ENCODE results near the gene MDC1. TPM values are rescaled to one million over a fixed set of nuclear protein-coding genes. Genes with fewer than 3 reads are reported as not detected.

Gene MDC1
- polyA plus RNA-seq, 1 of the 3 experiments (the other 2 are of a cell fraction), result 10.4 TPM

DNA sequence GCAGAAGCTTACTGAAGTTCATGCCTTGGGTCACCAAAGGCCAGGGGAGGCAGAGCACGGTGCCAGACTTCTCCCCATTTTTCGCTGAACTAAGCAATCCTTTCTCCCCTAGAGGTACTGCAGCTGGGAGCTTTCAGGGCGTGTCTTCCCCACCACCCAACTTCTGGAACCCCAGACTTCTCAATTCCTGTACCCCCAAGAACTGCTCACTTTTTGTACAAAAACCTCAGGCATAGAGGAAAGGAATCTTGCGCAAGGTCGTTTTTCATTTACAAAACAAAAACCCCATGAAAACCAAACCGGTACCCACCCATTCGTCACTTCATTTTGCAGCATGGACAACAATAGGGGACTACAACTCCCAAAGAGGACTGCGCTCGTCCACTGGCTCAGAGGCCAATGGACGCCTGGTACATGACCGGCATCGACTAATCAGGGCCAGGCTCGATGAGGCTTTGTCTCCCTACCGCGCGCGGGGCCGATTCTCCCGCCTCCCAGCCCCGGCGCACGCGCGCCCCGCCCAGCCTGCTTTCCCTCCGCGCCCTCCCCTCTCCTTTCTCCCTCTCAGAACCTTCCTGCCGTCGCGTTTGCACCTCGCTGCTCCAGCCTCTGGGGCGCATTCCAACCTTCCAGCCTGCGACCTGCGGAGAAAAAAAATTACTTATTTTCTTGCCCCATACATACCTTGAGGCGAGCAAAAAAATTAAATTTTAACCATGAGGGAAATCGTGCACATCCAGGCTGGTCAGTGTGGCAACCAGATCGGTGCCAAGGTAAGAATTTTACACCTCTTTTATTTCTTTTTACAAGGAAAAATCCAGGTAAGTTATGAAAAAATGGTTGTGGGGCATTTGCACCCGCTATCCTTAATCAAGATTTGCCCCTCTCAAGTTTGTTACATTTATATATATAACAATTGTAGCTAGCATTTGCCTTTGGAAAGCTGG lies 3.0 kb upstream of the MDC1 start, which contains the start of gene TUBB:
Gene TUBB, plus strand, starts transcription at position 562 of the 947 bp plus-strand sequence. Its CDS starts 155 bp downstream, at position 717.
- POLR2A ChIA-PET, result interaction anchor here (1.2 to 1.8 kb wide), 3 partner anchors 32 to 37 kb away, joined by 4 to 10 read pairs (median 4); no protein-coding TSS in a partner anchor
- H3K9me3 ChIP-seq, result no peaks in the 10 kb centered on the region; the same call in 1 of the 2 replicates
- H2AFZ ChIP-seq (ENCODE audit: low read depth), result peak within 1 kb of the TSS; percentile 12; the same call in 1 of the 2 replicates
- peak; percentile 86 for DNase-seq
- CTCF ChIA-PET, result interaction anchor here (0.6 to 42.4 kb wide), 6 partner anchors 8 to 141 kb away, joined by 3 to 838 read pairs (median 4); partner anchors contain the start of genes DHX16, FLOT1, NRM and PPP1R18
- H3K4me2 ChIP-seq, result peak within 1 kb of the TSS; percentile 81
- no peaks in the 10 kb centered on the region for H3K9me2 ChIP-seq
- no peaks in the 10 kb centered on the region for H3K27me3 ChIP-seq (ENCODE audit: insufficient read depth)
- H3K27ac ChIP-seq (ENCODE audit: low read depth in 2 of 2, low read length in 1 of 2), result peak within 1 kb of the TSS; percentile 93 to 98
- H3K79me2 ChIP-seq (ENCODE audit: insufficient read depth), result peaks cover 86% of the 10 kb centered on the region
- peaks cover 54% of the 10 kb centered on the region for H3F3A ChIP-seq (replicated peaks; ENCODE audit: insufficient read depth)
- H4K20me1 ChIP-seq (ENCODE audit: insufficient read depth), result peaks cover 37% of the 10 kb centered on the region
- H3K4me3 ChIP-seq (ENCODE audit: low read depth in 2 of 2, low read length in 1 of 2), result peak within 1 kb of the TSS; percentile 89 to 93
- H3K4me1 ChIP-seq (ENCODE audit: control insufficient read depth in 1 of 2, insufficient read depth in 2 of 2, low read depth in 1 of 2, low read length in 1 of 2), result peaks cover 39% of the 10 kb centered on the region in 2 experiments
- H3K36me3 ChIP-seq (replicated peaks in 1 of 2; ENCODE audit: control insufficient read depth in 1 of 2, insufficient read depth in 2 of 2, low read length in 1 of 2), result peaks cover 22 to 32% of the 10 kb centered on the region in 2 experiments
- WGBS (ENCODE audit: low lambda C conversion rate), result under 1% methylated on average over 22 of the region's 38 CpGs
- H3K9ac ChIP-seq, result peak within 1 kb of the TSS; percentile 100
- TF ChIP-seq CHD2 (IDR thresholded peaks at IDR 0.05; ENCODE audit: low read length, partially characterized antibody), result peak; percentile 69
- TF ChIP-seq, protein P1, sequence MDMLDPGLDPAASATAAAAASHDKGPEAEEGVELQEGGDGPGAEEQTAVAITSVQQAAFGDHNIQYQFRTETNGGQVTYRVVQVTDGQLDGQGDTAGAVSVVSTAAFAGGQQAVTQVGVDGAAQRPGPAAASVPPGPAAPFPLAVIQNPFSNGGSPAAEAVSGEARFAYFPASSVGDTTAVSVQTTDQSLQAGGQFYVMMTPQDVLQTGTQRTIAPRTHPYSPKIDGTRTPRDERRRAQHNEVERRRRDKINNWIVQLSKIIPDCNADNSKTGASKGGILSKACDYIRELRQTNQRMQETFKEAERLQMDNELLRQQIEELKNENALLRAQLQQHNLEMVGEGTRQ (IDR thresholded peaks at IDR 0.05; ENCODE audit: borderline replicate concordance, low read depth, low read length), result no peak
- TF ChIP-seq, protein P2, sequence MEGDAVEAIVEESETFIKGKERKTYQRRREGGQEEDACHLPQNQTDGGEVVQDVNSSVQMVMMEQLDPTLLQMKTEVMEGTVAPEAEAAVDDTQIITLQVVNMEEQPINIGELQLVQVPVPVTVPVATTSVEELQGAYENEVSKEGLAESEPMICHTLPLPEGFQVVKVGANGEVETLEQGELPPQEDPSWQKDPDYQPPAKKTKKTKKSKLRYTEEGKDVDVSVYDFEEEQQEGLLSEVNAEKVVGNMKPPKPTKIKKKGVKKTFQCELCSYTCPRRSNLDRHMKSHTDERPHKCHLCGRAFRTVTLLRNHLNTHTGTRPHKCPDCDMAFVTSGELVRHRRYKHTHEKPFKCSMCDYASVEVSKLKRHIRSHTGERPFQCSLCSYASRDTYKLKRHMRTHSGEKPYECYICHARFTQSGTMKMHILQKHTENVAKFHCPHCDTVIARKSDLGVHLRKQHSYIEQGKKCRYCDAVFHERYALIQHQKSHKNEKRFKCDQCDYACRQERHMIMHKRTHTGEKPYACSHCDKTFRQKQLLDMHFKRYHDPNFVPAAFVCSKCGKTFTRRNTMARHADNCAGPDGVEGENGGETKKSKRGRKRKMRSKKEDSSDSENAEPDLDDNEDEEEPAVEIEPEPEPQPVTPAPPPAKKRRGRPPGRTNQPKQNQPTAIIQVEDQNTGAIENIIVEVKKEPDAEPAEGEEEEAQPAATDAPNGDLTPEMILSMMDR (IDR thresholded peaks at IDR 0.05), result no peak; the same call in 1 of the 2 replicates
- TF ChIP-seq SIN3A (IDR thresholded peaks at IDR 0.05; ENCODE audit: borderline replicate concordance, low read depth, low read length), result peak; percentile 87
- TF ChIP-seq, protein P3, sequence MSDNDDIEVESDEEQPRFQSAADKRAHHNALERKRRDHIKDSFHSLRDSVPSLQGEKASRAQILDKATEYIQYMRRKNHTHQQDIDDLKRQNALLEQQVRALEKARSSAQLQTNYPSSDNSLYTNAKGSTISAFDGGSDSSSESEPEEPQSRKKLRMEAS (IDR thresholded peaks at IDR 0.05; ENCODE audit: low read depth), result 0 out of 2 replicates have a peak, but pooled peaks have one; percentile 42
- TF ChIP-seq FOXM1 (IDR thresholded peaks at IDR 0.05; ENCODE audit: low read depth), result no peak
- TF ChIP-seq RFX5 (IDR thresholded peaks at IDR 0.05; ENCODE audit: low read length), result no peak
- TF ChIP-seq RXRA (IDR thresholded peaks at IDR 0.05; ENCODE audit: borderline replicate concordance, low read depth), result no peak
- peak; percentile 61 for TF ChIP-seq YY1 (IDR thresholded peaks at IDR 0.05; ENCODE audit: low read depth)
- no peak for TF ChIP-seq GABPA (IDR thresholded peaks at IDR 0.05; ENCODE audit: low read depth)
- TF ChIP-seq MXI1 (IDR thresholded peaks at IDR 0.05; ENCODE audit: low read depth, low read length), result peak; percentile 81
- no peak for TF ChIP-seq NFIC (IDR thresholded peaks at IDR 0.05; ENCODE audit: borderline replicate concordance)
- TF ChIP-seq GATA2 (CRISPR knock-in tag; IDR thresholded peaks at IDR 0.05), result no peak
- TF ChIP-seq FOSL2 (IDR thresholded peaks at IDR 0.05; ENCODE audit: borderline replicate concordance, low read depth), result no peak
- TF ChIP-seq SMC3 (IDR thresholded peaks at IDR 0.05; ENCODE audit: low read depth, low read length), result no peak
- TF ChIP-seq, protein P4, sequence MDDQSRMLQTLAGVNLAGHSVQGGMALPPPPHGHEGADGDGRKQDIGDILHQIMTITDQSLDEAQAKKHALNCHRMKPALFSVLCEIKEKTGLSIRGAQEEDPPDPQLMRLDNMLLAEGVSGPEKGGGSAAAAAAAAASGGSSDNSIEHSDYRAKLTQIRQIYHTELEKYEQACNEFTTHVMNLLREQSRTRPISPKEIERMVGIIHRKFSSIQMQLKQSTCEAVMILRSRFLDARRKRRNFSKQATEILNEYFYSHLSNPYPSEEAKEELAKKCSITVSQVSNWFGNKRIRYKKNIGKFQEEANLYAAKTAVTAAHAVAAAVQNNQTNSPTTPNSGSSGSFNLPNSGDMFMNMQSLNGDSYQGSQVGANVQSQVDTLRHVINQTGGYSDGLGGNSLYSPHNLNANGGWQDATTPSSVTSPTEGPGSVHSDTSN (IDR thresholded peaks at IDR 0.05), result 0 out of 2 replicates have a peak, but pooled peaks have one; percentile 2
- TF ChIP-seq, protein P5, sequence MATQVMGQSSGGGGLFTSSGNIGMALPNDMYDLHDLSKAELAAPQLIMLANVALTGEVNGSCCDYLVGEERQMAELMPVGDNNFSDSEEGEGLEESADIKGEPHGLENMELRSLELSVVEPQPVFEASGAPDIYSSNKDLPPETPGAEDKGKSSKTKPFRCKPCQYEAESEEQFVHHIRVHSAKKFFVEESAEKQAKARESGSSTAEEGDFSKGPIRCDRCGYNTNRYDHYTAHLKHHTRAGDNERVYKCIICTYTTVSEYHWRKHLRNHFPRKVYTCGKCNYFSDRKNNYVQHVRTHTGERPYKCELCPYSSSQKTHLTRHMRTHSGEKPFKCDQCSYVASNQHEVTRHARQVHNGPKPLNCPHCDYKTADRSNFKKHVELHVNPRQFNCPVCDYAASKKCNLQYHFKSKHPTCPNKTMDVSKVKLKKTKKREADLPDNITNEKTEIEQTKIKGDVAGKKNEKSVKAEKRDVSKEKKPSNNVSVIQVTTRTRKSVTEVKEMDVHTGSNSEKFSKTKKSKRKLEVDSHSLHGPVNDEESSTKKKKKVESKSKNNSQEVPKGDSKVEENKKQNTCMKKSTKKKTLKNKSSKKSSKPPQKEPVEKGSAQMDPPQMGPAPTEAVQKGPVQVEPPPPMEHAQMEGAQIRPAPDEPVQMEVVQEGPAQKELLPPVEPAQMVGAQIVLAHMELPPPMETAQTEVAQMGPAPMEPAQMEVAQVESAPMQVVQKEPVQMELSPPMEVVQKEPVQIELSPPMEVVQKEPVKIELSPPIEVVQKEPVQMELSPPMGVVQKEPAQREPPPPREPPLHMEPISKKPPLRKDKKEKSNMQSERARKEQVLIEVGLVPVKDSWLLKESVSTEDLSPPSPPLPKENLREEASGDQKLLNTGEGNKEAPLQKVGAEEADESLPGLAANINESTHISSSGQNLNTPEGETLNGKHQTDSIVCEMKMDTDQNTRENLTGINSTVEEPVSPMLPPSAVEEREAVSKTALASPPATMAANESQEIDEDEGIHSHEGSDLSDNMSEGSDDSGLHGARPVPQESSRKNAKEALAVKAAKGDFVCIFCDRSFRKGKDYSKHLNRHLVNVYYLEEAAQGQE (IDR thresholded peaks at IDR 0.05; ENCODE audit: low read depth, low read length), result peak; percentile 82; the same call in 1 of the 2 replicates
- TF ChIP-seq TAF1 (IDR thresholded peaks at IDR 0.05; ENCODE audit: borderline replicate concordance, low read depth, low read length), result peak; percentile 100
- TF ChIP-seq EP300 (IDR thresholded peaks at IDR 0.05; ENCODE audit: borderline replicate concordance in 1 of 2, low read depth in 1 of 2, low read length in 1 of 2), result no peak
- no peak for TF ChIP-seq TEAD4 (IDR thresholded peaks at IDR 0.05; ENCODE audit: borderline replicate concordance, insufficient read depth)
- TF ChIP-seq TCF12 (IDR thresholded peaks at IDR 0.05), result no peak

All from SK-N-SH (cell line).